ENCODE results near the gene MAST4.

The MAST4 gene

GRCh38 chr5:66909364-66909763, 313.2 kb downstream of the MAST4 start:
- no peak for DNase-seq (ENCODE audit: low spot score)

GRCh38 chr5:66912787-66913186, 316.6 kb downstream of the MAST4 start:
- no peak for DNase-seq (ENCODE audit: low spot score)

GRCh38 chr5:66915531-66915930, 319.3 kb downstream of the MAST4 start:
- no peak for DNase-seq (ENCODE audit: low spot score)

GRCh38 chr5:66922881-66923280, 326.7 kb downstream of the MAST4 start:
- no peak for DNase-seq (ENCODE audit: low spot score)

GRCh38 chr5:66923457-66923856, 327.3 kb downstream of the MAST4 start:
- no peak for DNase-seq (ENCODE audit: low spot score)

- no peak for DNase-seq (ENCODE audit: low spot score)
These were observed 327.7 kb downstream of the MAST4 start for GRCh38 chr5:66923922-66924321.

GRCh38 chr5:66927140-66927539, 330.9 kb downstream of the MAST4 start:
- DNase-seq (ENCODE audit: low spot score), result no peak

GRCh38 chr5:66929281-66929680, 333.1 kb downstream of the MAST4 start:
- no peak for DNase-seq (ENCODE audit: low spot score)

- DNase-seq (ENCODE audit: low spot score), result no peak
These were observed 333.8 kb downstream of the MAST4 start for GRCh38 chr5:66929995-66930394.

GRCh38 chr5:66931651-66932050, 335.5 kb downstream of the MAST4 start:
- DNase-seq (ENCODE audit: low spot score), result no peak

- no peak for DNase-seq (ENCODE audit: low spot score)
These were observed 336.3 kb downstream of the MAST4 start for GRCh38 chr5:66932457-66932856.

GRCh38 chr5:66933066-66933465, 336.9 kb downstream of the MAST4 start:
- DNase-seq (ENCODE audit: low spot score), result no peak

GRCh38 chr5:66939094-66939493, 342.9 kb downstream of the MAST4 start:
- DNase-seq (ENCODE audit: low spot score), result no peak

GRCh38 chr5:66945389-66946349, 349.5 kb downstream of the MAST4 start:
- DNase-seq (ENCODE audit: low spot score), result no peak

- no peak for DNase-seq (ENCODE audit: low spot score)
These were observed 351.3 kb downstream of the MAST4 start for GRCh38 chr5:66947458-66947857.

GRCh38 chr5:66949066-66949465, 352.9 kb downstream of the MAST4 start:
- DNase-seq (ENCODE audit: low spot score), result no peak

GRCh38 chr5:66952153-66952552, 356.0 kb downstream of the MAST4 start:
- DNase-seq (ENCODE audit: low spot score), result no peak

- no peak for DNase-seq (ENCODE audit: low spot score)
These were observed 360.2 kb downstream of the MAST4 start for GRCh38 chr5:66956439-66956838.

GRCh38 chr5:66958201-66958979, 362.2 kb downstream of the MAST4 start:
- DNase-seq (ENCODE audit: low spot score), result no peak

GRCh38 chr5:66958980-66959641, 362.9 kb downstream of the MAST4 start:
- no peak for DNase-seq (ENCODE audit: low spot score)

GRCh38 chr5:66959653-66960052, 363.5 kb downstream of the MAST4 start:
- DNase-seq (ENCODE audit: low spot score), result no peak

GRCh38 chr5:66960369-66961137, 364.4 kb downstream of the MAST4 start:
- DNase-seq (ENCODE audit: low spot score), result no peak

All from hematopoietic multipotent progenitor cell treated with erythropoietin and hydrocortisone succinate and interleukin-3 and kit ligand, for 15 days (in vitro differentiated cells).